ENCODE measurements around the gene GDF2.

GRCh38 chr10:47309408-47310089, 12.7 kb upstream of the GDF2 start:
- TF ChIP-seq POLR2A (IDR thresholded peaks at IDR 0.05), result no peak
- TF ChIP-seq, protein P1, sequence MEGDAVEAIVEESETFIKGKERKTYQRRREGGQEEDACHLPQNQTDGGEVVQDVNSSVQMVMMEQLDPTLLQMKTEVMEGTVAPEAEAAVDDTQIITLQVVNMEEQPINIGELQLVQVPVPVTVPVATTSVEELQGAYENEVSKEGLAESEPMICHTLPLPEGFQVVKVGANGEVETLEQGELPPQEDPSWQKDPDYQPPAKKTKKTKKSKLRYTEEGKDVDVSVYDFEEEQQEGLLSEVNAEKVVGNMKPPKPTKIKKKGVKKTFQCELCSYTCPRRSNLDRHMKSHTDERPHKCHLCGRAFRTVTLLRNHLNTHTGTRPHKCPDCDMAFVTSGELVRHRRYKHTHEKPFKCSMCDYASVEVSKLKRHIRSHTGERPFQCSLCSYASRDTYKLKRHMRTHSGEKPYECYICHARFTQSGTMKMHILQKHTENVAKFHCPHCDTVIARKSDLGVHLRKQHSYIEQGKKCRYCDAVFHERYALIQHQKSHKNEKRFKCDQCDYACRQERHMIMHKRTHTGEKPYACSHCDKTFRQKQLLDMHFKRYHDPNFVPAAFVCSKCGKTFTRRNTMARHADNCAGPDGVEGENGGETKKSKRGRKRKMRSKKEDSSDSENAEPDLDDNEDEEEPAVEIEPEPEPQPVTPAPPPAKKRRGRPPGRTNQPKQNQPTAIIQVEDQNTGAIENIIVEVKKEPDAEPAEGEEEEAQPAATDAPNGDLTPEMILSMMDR (IDR thresholded peaks at IDR 0.05 in 4 of 5, conservative IDR thresholded peaks at IDR 0.05 in 1 of 5), result no peak
